ENCODE measurements around the gene DOP1A.

DOP1A gene

DNA sequence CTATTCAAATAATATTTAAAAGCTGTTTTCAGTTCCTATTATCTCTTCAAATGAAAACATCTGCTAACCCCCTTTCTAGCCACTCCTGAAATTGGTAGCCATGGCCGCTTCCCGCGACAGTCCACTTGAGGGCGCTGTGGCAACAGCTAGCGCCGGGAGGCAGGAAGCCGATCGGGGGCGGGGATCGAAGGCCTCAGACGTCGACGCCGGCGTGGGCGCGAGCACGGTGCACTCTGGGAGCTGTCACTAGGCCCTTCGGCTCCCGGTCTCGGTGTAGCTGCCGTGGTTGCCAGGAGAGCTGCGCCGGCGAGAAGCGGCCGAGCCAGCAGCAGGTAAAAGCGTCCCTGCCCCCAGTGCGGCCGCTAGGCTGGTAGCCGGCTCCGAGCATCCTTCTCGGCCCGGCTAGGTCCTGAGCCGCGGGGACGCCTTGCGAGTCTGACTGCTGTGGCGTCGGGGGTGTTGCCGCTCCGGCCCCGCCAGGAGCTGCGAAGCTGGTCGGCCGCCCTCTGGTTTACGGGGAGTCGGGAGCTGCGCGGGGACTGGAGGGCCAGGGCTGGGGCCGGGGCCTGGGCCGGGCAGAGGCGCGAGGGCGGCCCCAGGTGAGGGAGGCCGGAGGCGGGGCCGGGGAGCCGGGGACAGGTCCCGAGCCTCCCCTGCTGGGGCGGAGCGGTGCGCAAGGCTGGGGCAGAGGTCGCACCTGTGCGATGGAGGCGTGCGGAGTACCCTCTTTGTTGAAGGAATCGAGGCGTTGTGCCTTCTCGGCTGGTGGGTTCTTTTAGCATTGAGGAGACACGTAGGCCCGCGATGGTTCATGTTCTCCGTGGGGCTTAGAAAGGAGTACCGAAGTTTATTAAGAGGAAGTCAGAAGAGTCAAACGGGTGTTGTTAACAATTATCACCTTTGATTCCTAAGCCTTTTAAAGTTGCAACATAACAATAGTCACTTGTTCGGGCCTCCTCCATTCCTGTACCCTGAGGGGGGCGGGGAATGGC lies at the start of gene DOP1A:
DOP1A (plus strand) TSS at position 224 of the 992 bp plus-strand sequence. CDS start 29,307 bp downstream, outside the sequence.
- DNase-seq (ENCODE audit: low read depth), result peak; percentile 97

DNA sequence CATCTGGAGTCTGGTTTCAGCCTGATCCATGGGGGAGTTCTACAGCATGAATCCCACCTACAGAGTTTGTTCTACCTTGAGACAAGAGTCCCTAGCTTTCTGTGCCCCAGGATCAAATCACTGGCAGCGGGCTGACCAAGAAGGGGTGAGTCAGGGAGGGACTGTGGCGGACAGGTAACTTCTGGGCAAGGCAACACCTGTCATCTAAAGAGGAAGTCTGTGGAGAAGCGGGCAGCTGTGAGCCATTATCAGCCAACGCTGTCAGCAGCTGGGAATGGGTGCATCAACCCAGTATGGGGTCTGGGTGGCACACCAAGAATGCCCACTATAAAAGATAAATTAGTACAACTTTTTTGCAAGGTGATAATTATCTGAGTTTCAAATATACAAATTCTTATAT lies 47.7 kb upstream of the DOP1A start:
- DNase-seq (ENCODE audit: low read depth), result no peak

- no peak for DNase-seq (ENCODE audit: low read depth)
These were observed 35.8 kb upstream of the DOP1A start for GRCh38 chr6:83031689-83032088.

GRCh38 chr6:83038246-83038645 lies 29.2 kb upstream of the DOP1A start:
- DNase-seq (ENCODE audit: low read depth), result no peak

DNA sequence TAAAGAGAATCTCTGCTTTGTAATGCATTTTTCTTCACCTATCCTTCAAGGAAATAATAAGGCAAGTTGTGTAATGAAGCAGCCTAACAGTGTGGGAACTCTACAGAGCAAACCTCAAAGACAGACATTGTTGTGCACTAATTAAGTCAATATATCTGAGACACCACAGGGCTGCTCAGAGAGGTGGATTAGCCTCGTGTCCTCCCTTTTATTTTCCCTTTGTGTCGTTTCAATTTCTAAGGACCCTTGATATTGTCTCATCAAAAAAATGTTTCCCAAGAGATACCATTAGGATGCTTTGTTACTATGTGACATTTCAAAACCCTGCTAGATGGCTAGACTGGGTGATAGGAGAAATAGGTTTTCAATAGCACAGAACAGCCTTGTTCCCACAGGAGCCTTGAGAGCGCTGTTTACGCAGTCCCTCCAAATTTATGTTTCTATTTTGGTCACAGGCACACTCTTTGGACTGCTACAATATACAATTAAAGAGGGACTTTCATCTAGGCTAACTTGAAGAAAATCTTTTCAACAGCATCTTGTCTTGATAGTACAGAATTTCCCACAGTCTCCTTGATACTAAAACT lies 24.9 kb upstream of the DOP1A start:
- no peak for DNase-seq (ENCODE audit: low read depth)

- no peak for DNase-seq (ENCODE audit: low read depth)
These were observed 23.2 kb upstream of the DOP1A start for GRCh38 chr6:83044091-83044768.

DNA sequence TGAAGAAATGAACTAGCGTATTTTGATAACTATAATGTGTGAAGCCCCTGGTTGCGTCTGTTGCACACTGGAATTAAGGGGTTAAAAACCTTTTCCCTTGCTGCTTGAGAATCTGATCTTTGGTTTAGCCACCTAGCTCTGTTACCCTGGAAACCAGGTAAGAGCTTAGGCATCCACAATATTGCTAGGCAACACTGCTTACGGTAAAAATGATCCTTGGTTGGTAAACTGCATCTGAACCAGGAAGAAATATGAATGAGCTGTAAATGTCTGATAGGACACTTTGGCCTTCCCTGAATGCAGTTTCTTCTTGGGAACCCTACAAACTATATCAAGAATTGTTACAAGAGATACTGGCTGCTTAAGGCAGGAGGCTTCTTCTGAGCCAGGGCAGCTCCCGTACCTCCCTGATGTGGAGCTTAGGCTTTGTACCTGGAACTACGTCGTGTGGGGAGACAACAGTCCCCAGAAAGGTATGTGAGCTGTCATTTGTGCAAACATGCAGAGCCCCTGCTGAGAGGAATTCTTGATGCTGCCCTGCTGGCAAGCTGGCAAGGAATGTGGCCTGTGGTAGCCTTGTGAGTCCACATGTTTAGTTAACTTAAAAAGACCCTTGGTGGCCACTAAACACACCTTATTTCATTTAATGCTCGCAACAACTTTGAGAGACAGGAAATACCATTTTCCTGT lies 20.3 kb upstream of the DOP1A start:
- no peak for DNase-seq (ENCODE audit: low read depth)

DNA sequence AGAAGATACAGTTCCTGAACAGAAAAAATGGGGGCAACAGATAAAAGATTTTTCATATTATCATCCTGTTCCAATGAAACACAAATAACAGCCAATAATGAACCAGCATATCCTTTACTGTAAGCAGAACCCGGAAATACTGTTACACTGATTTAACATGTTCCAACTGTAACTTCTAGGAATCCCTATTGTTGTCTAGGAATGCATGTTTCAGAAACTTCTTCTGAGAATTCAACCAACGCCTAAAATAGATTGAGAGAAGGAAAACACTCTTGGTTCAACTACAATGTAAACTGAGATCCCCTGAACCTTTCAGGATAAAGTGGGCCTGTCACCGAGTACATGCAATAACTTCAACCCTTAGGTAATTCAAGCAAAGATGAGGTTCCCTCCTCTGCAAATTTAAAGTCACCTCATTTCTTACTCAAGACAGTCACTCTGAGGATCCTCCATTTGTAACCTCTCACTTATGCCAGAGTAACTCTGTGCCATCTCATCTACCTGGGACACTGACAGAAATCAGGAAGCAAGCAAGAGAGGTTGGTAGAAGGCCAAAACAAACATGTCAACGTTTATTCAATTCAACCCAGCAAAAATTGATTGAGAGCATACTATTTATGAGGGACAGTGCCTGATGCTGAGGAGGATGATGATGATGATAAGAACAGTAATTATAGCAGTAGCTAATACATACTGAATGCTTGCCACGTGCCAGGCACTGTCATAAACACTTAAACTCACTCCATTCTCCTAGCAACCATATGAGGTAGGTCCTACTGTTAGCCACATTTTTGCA lies 15.9 kb upstream of the DOP1A start:
- no peak for DNase-seq (ENCODE audit: low read depth)

DNA sequence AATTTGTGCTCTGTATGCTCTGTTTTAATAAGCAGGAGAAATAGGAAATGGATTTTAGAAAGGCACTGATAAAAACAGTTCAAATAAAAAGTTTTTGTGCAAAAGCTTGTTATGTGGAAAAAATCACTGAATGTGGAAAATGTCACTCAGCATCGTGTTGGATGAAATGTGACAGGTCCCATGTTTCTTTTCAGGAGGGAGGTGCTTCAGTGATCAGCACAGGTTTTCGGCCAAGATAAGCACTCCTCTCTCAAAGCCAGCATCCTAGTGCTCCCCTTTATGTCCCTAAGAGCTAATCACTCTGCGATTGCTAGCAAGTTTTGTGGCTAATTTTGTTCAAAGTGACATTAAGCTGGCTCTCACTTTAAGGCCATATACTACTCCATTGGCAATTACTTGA lies 13.8 kb upstream of the DOP1A start:
- no peak for DNase-seq (ENCODE audit: low read depth)

DNA sequence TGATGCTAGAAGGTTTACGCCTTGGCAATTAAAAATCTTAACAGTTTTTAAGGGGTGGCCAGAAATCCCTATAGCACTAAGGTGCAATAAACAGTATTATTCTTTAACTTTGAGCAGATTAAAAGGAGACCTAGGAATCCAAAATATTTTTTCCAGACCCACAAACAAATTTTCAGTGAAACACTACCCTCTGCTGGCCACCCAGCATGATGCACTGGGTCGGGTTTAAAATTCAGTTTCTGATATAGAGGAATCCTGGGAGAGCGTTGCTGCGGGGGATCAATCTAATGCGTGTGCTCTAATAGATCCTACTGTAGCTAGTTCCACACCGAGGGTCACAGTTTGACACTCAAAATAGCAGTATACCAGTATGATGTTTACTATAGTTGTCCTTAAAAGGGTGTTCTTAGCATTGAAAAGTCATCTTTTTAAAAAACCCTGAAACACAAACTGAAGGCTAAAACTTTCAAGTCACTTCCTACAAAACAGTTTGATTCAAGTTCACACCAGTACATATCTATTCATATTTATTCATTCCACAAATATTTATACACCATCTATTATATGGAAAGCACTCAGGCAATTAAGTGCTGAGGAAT lies 12.0 kb upstream of the DOP1A start:
- DNase-seq (ENCODE audit: low read depth), result no peak

GRCh38 chr6:83057705-83058321 lies 9.7 kb upstream of the DOP1A start:
- DNase-seq (ENCODE audit: low read depth), result no peak

DNA sequence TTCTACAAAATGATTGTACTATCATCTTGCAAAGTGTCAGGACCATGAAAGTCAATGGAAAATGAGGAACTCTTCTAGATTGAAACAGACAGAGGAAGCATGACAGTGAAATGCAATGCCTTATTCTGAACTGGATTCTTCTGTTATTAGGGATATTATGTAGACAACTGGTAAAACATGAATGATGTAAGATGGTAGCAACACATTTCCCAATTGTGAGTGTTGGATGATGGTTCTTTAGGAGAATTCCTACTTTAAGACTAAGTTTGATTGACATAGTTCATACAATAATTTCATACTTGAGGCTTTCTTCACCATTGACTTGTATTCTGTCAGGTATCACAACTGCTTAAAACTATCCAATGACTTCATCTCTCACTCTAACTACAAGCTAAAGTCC lies 6.3 kb upstream of the DOP1A start:
- DNase-seq (ENCODE audit: low read depth), result no peak

- DNase-seq (ENCODE audit: low read depth), result no peak
These were observed 5.2 kb upstream of the DOP1A start for GRCh38 chr6:83062225-83062624.

GRCh38 chr6:83065511-83066192 lies 1.8 kb upstream of the DOP1A start, which contains the start of gene UBE3D:
Gene UBE3D, minus strand, starts transcription at chr6:83065841. Its CDS starts 123 bp downstream, at chr6:83065718.
- peak; percentile 93 for DNase-seq (ENCODE audit: low read depth)

DNA sequence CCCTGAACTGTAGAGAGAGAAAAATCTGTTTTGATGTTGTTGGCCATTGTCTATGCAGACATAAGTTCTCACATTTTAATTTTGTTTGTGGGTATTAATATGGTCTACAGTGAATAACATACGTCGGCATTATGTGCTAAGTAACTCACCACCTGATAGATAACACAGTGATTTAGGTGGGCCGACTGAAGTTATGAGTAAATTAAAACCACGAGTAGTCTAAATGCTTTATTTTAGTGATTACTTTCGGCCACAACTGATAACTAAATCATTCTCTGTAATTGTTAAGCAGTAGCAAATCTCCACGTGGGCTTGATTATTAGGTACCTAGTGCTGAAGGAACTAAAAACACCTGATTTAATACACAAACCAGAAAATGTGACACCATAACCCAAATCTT lies 1.1 kb downstream of the DOP1A start:
- no peak for DNase-seq (ENCODE audit: low read depth)

DNA sequence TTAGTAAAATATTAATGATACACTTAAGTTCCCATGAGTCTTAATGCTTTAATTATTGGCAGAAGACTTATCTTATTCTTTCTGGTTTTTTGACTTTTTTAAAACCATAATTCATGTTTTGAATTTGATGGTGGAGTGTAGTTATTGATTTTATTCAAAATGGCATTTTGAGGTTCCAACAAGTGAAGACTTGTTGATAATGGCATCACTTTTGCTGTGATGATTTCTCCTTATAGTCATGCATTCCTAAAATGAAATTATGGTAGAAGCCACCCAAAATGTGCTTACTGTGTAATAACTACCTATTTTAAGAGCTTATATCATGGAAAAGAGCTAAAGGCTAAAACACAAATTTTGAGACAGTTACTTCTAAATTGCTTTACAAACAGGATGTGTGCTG lies 2.2 kb downstream of the DOP1A start:
- no peak for DNase-seq (ENCODE audit: low read depth)

- DNase-seq (ENCODE audit: low read depth), result no peak
These were observed 3.6 kb downstream of the DOP1A start for GRCh38 chr6:83071023-83071422.

- DNase-seq (ENCODE audit: low read depth), result no peak
These were observed 4.2 kb downstream of the DOP1A start for GRCh38 chr6:83071707-83072106.

DNA sequence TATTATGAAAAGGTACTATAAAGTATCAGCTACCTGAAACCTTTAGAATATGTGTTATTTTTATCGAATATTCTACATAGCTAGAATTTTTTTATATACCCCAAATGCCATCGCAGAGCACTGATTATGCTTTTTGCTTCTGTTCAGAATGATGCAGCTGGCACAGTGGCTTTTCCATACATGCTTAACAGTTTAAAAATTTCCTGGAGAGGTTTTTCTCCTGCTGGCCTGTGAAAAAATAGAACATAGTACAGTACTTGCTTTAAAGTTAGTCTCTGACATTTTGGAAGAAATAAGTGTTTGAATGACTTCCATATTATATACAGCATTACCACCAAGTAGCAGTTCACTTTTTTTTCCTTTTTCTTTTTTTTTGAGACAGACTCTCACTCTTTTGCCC lies 5.3 kb downstream of the DOP1A start:
- DNase-seq (ENCODE audit: low read depth), result no peak

DNA sequence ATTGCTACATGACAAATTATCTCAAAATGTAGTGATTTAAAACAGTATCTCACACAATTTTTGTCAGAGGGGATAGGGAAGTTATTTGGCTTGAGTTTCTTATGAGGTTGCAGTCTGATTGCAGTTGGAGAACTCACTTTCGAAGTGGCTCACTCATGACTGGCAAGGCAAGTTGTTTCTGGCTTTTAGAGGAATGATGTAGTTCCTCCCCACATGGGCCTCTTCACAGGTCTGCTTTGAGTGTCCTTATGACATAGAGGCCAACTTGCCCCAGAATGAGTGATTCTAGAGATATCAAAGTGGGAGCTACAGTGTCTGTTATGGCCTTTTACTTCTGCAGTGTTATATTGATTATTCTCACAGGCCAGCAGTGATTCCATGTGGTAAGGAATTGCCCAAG lies 6.1 kb downstream of the DOP1A start:
- DNase-seq (ENCODE audit: low read depth), result no peak

Data from activated gamma-delta T cell treated with anti-CD3 and anti-CD28 coated beads, Interleukin-2, amount 50 U/mL, for 16 hours (primary cell).